Panc1 (cell line): ENCODE results near the gene APOL2. TPM values are rescaled to one million over a fixed set of nuclear protein-coding genes. Genes with fewer than 3 reads are reported as not detected.

Experiments
- ATAC-seq: fragments of 200-7000 bp; cut with Tn5 transposase; 2 replicates; pipeline ENCODE4 v1.9.1; 2020; ENCODE audit warnings: mild to moderate bottlenecking, moderate library complexity
- BruUV-seq: library from RNA; stranded (reverse); fragments of 400-500 nt; replicated peaks from 2 replicates; lab custom pipeline; 2021; lab: Mats Ljungman, UMichigan
- CTCF ChIA-PET: fragments of 300-600 bp; sonication (Branson Sonifier 250); formaldehyde crosslinking; loops from one replicate; lab custom pipeline; 2022; ENCODE audit warnings: antibody characterized with exemption; lab: Charles Lee
- POLR2A ChIA-PET: fragments of 300-600 bp; sonication (Branson Sonifier 250); formaldehyde crosslinking; loops from one replicate; lab custom pipeline; 2022; ENCODE audit warnings: antibody characterized with exemption; lab: Charles Lee
- DNase-seq: peaks from one replicate; pipeline ENCODE4 v3.0.0-alpha.2; 2010; ENCODE audit warnings: low read depth, low spot score
- H3K27ac ChIP-seq: 2 replicates; pipeline ENCODE4 v1.5.1; 2011; ENCODE audit warnings: mild to moderate bottlenecking, low read length, inconsistent platforms
- H3K27me3 ChIP-seq: fragments of 200-500 bp; sonication (Bioruptor generic); 2 replicates; pipeline ENCODE4 v1.6.0; 2014; ENCODE audit warnings: low read length, inconsistent platforms; ENCODE audit not compliant: control insufficient read depth, insufficient read depth
- H3K36me3 ChIP-seq: fragments of 200-500 bp; sonication (Bioruptor generic); 2 replicates; pipeline ENCODE4 v1.5.1; 2014; ENCODE audit warnings: inconsistent platforms, mild to moderate bottlenecking, low read length, moderate library complexity; ENCODE audit not compliant: control insufficient read depth, insufficient read depth
- H3K4me1 ChIP-seq: 2 replicates; pipeline ENCODE4 v1.5.1; 2011; ENCODE audit warnings: inconsistent platforms, mild to moderate bottlenecking, low read length, moderate library complexity; ENCODE audit not compliant: control insufficient read depth, insufficient read depth
- H3K4me3 ChIP-seq, 2 experiments: 2 replicates each; pipeline ENCODE4 v1.5.1; 2011 to 2012; ENCODE audit warnings: low read depth in 2 of 2, low read length in 2 of 2, mild to moderate bottlenecking in 2 of 2, inconsistent platforms in 1 of 2, moderate library complexity in 1 of 2
- H3K9me3 ChIP-seq: fragments of 200-500 bp; sonication (Bioruptor generic); 2 replicates; pipeline ENCODE4 v1.5.1; 2014; ENCODE audit warnings: low read depth, mild to moderate bottlenecking, inconsistent platforms, low read length, moderate library complexity; ENCODE audit not compliant: control insufficient read depth, insufficient read depth
- POLR2AphosphoS5 ChIP-seq: IDR thresholded peaks from 2 replicates; pipeline ENCODE4 v1.6.1; 2012; ENCODE audit warnings: mild to moderate bottlenecking, low read depth, low read length, moderate library complexity
- REST ChIP-seq, 2 experiments: IDR thresholded peaks; 2 replicates each; pipeline ENCODE4 v1.6.1; 2011 to 2012; ENCODE audit warnings: low read depth in 2 of 2, control low read depth in 1 of 2, low read length in 1 of 2, mild to moderate bottlenecking in 1 of 2, moderate library complexity in 1 of 2; ENCODE audit not compliant: insufficient read depth in 1 of 2
- SIN3A ChIP-seq: IDR thresholded peaks from 2 replicates; pipeline ENCODE4 v1.6.1; 2012; ENCODE audit warnings: low read depth, mild to moderate bottlenecking, low read length, moderate library complexity, borderline replicate concordance; ENCODE audit not compliant: insufficient read depth
- TCF7L2 ChIP-seq: IDR thresholded peaks from 2 replicates; pipeline ENCODE4 v1.6.1; 2011; ENCODE audit warnings: mild to moderate bottlenecking, low read depth, low read length, inconsistent platforms
- in situ Hi-C: cut with HindIII; loops from 2 replicates; pipeline ENCODE4 v1.10.0; 2016; ENCODE audit warnings: low sequenced_read_pairs, low pct_unique_long_range_greater_than_20kb
- intact Hi-C: fragments of 100-400 bp; cut with micrococcal nuclease; formaldehyde crosslinking; loops from one replicate; pipeline ENCODE4 v1.10.0; 2022; ENCODE audit not compliant: unreplicated experiment
- total RNA-seq: library from RNA; stranded (reverse); gene quantifications from one replicate; pipeline ENCODE4 v1.2.1, GENCODE V29; 2021; ENCODE audit not compliant: unreplicated experiment
- TF ChIP-seq, protein P1 (sequence below): fragments of 450-650 bp; IDR thresholded peaks from 2 replicates; pipeline ENCODE4 v1.5.1; 2017; ENCODE audit warnings: mild to moderate bottlenecking

The APOL2 gene
- total RNA-seq, 1 experiment from 2014 or later: 34.4 TPM

GRCh38 chr22:36225333-36225922 lies 13.9 kb downstream of the APOL2 start:
- in situ Hi-C loops (no loop called here), intact Hi-C loops (no loop called here)
- Histone ChIP-seq H3K27ac (no peak overlapping the region), H3K4me3 (no peak overlapping the region), H3K27me3 (no peaks in the 10 kb centered on the region; the same call in 1 of the 2 replicates), H3K36me3 (no peaks in the 10 kb centered on the region), H3K9me3 (no peaks in the 10 kb centered on the region), H3K4me1 (no peaks in the 10 kb centered on the region)
- POLR2A ChIA-PET: no interaction called here
- DNase-seq (no peak), ATAC-seq (no peak)
- TF ChIP-seq, protein P1, sequence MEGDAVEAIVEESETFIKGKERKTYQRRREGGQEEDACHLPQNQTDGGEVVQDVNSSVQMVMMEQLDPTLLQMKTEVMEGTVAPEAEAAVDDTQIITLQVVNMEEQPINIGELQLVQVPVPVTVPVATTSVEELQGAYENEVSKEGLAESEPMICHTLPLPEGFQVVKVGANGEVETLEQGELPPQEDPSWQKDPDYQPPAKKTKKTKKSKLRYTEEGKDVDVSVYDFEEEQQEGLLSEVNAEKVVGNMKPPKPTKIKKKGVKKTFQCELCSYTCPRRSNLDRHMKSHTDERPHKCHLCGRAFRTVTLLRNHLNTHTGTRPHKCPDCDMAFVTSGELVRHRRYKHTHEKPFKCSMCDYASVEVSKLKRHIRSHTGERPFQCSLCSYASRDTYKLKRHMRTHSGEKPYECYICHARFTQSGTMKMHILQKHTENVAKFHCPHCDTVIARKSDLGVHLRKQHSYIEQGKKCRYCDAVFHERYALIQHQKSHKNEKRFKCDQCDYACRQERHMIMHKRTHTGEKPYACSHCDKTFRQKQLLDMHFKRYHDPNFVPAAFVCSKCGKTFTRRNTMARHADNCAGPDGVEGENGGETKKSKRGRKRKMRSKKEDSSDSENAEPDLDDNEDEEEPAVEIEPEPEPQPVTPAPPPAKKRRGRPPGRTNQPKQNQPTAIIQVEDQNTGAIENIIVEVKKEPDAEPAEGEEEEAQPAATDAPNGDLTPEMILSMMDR: no peak
- no peak for TF ChIP-seq TCF7L2
- TF ChIP-seq REST (IDR thresholded peaks at IDR 0.05; ENCODE audit: insufficient read depth in 1 of 2, low read depth in 2 of 2, low read length in 1 of 2): no peak
- no peak for TF ChIP-seq SIN3A
- no peak for TF ChIP-seq POLR2AphosphoS5
- no TSS peak for BruUV-seq
- CTCF ChIA-PET: no interaction called here

GRCh38 chr22:36224245-36224644 lies 15.1 kb downstream of the APOL2 start:
- ATAC-seq: no peak
- Histone ChIP-seq H3K4me1 (no peaks in the 10 kb centered on the region), H3K27me3 (no peaks in the 10 kb centered on the region; the same call in 1 of the 2 replicates), H3K36me3 (no peaks in the 10 kb centered on the region), H3K27ac (no peak overlapping the region), H3K9me3 (no peaks in the 10 kb centered on the region), H3K4me3 (no peak overlapping the region)
- no peak for TF ChIP-seq SIN3A
- in situ Hi-C loops: no loop called here
- no peak for DNase-seq
- ChIA-PET POLR2A (no interaction called here), CTCF (no interaction called here)
- intact Hi-C loops: no loop called here
- BruUV-seq: no TSS peak

GRCh38 chr22:36223504-36223903 lies 15.8 kb downstream of the APOL2 start:
- H3K9me3 ChIP-seq: no peaks in the 10 kb centered on the region
- DNase-seq (no peak), ATAC-seq (no peak)
- BruUV-seq: no TSS peak
- no peak for TF ChIP-seq REST (IDR thresholded peaks at IDR 0.05; ENCODE audit: insufficient read depth in 1 of 2, low read depth in 2 of 2, low read length in 1 of 2)
- TF ChIP-seq POLR2AphosphoS5: no peak
- TF ChIP-seq, protein P1: no peak
- no peak for TF ChIP-seq TCF7L2
- TF ChIP-seq SIN3A: no peak
- H3K36me3 ChIP-seq: no peaks in the 10 kb centered on the region
- H3K4me3 ChIP-seq: no peak overlapping the region
- POLR2A ChIA-PET: no interaction called here
- intact Hi-C loops: no loop called here
- no peaks in the 10 kb centered on the region; the same call in 1 of the 2 replicates for H3K27me3 ChIP-seq
- CTCF ChIA-PET: no interaction called here
- no peak overlapping the region for H3K27ac ChIP-seq
- no peaks in the 10 kb centered on the region for H3K4me1 ChIP-seq
- in situ Hi-C loops: no loop called here
